ENCODE data around the gene SNAI3. TPM values are rescaled to one million over a fixed set of nuclear protein-coding genes. Genes with fewer than 3 reads are reported as not detected.

Gene SNAI3
- total and polyA plus RNA-seq, 2 of the 8 experiments (the other 6 are each of a cell fraction or from before 2014, with no cell fraction given) = 8.5 to 13.3 TPM

DNA sequence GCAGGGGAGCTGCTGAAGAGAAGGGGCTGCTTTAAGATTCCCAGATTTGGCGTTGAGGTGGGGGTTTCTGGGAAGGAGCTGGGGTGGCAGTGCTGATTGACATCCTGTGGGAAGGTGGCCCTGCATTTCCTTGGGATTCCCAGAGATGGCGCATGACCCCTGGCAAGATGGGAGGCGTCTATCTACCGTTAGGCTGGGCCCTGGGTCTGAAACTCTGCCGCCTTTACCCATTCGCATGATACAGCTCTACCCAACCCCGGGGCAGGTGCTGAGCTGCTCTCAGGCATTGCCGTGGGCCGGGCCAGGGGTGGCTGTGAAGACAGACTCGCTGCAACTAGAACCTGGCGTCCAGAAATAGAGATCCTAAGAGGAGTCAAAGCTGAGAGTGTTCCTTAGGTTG lies 13.5 kb downstream of the SNAI3 start (continued):
- TF ChIP-seq SP1 (IDR thresholded peaks at IDR 0.05; ENCODE audit: low read depth, low read length) = no peak
- no peak for TF ChIP-seq HDAC2 (IDR thresholded peaks at IDR 0.05; ENCODE audit: borderline replicate concordance in 1 of 2, low read depth in 2 of 2, low read length in 2 of 2)
- TF ChIP-seq, protein P1, sequence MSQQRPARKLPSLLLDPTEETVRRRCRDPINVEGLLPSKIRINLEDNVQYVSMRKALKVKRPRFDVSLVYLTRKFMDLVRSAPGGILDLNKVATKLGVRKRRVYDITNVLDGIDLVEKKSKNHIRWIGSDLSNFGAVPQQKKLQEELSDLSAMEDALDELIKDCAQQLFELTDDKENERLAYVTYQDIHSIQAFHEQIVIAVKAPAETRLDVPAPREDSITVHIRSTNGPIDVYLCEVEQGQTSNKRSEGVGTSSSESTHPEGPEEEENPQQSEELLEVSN (IDR thresholded peaks at IDR 0.05) = peak; percentile 21; the same call in 1 of the 2 replicates
- 0 out of 2 replicates have a peak, but pooled peaks have one; percentile 36 for TF ChIP-seq YY1 (IDR thresholded peaks at IDR 0.05; ENCODE audit: low read depth, low read length)
- TF ChIP-seq TBP (IDR thresholded peaks at IDR 0.05; ENCODE audit: low read depth, low read length) = peak; percentile 70
- TF ChIP-seq SIN3A (conservative IDR thresholded peaks at IDR 0.05 in 1 of 2, IDR thresholded peaks at IDR 0.05 in 1 of 2; ENCODE audit: low read depth in 1 of 2, low read length in 2 of 2) = no peak; a peak in 1 of 4 replicates

All from H1 (cell line).